Transverse colon (tissue), 4 donors: Measurements from ENCODE around the gene NUP98. TPM values are rescaled to one million over a fixed set of nuclear protein-coding genes. Genes with fewer than 3 reads are reported as not detected.
"Not testable (repeated sequence)": the region's sequence is repeated elsewhere in the genome, so short reads cannot be mapped to it uniquely, and the experiment has no call there.

ENCODE experiments used
- DNase-seq: peaks from one replicate; pipeline ENCODE4 v3.0.0-alpha.2; 2019
- H3K27ac ChIP-seq, 4 donors: fragments of 200-600 bp; sonication (generic); 2 replicates each; pipeline ENCODE4 v1.5.1; 2016 to 2018; ENCODE audit warnings: inconsistent platforms in 4 of 4
- H3K27me3 ChIP-seq: fragments of 200-600 bp; sonication (generic); 2 replicates; pipeline ENCODE4 v1.5.1; 2017; ENCODE audit warnings: inconsistent platforms
- H3K36me3 ChIP-seq, 4 donors: fragments of 200-600 bp; sonication (generic); 2 replicates each; pipeline ENCODE4 v1.5.1; 2017 to 2019; ENCODE audit warnings: inconsistent platforms in 4 of 4
- H3K4me1 ChIP-seq, 4 donors: fragments of 200-600 bp; sonication (generic); 2 replicates each; pipeline ENCODE4 v1.5.1; 2017 to 2020; ENCODE audit warnings: inconsistent platforms in 4 of 4
- H3K4me3 ChIP-seq, 4 donors: fragments of 200-600 bp; sonication (generic); 1 replicate in 1 of 4; 2 replicates in 3 of 4; pipeline versions ENCODE4 v1.5.1 to v1.6.1; 2017 to 2019; ENCODE audit warnings: inconsistent platforms in 4 of 4
- H3K9me3 ChIP-seq, 2 donors: fragments of 200-600 bp; sonication (generic); 2 replicates each; pipeline ENCODE4 v1.5.1; 2017 to 2019; ENCODE audit warnings: inconsistent platforms in 2 of 2
- CTCF ChIP-seq, 5 experiments: fragments of 200-600 bp in 3 of 5; fragments of 450-650 bp in 2 of 5; sonication (generic) in 3 of 5; IDR thresholded peaks; 1 replicate in 2 of 5; 2 replicates in 3 of 5; pipeline ENCODE4 v1.5.1; 2016 to 2017; ENCODE audit warnings: antibody characterized with exemption in 5 of 5, inconsistent platforms in 3 of 5, mild to moderate bottlenecking in 2 of 5, moderate library complexity in 1 of 5
- EP300 ChIP-seq: sonication (generic); formaldehyde crosslinking; IDR thresholded peaks from one replicate; pipeline ENCODE4 v1.6.1; 2017; ENCODE audit warnings: antibody characterized with exemption, low read depth
- POLR2A ChIP-seq: fragments of 450-650 bp; IDR thresholded peaks from one replicate; pipeline ENCODE4 v1.6.1; 2016; ENCODE audit warnings: antibody characterized with exemption, mild to moderate bottlenecking, moderate library complexity
- POLR2AphosphoS5 ChIP-seq, 3 donors: sonication (generic); formaldehyde crosslinking; IDR thresholded peaks; one replicate each; pipeline ENCODE4 v1.6.1; 2016; ENCODE audit warnings: antibody characterized with exemption in 3 of 3
- whole genome bisulfite sequencing, 2 donors: methylation state at CpG; one replicate each; pipeline ENCODE4 v1.1.5; 2018; ENCODE audit warnings: low coverage in 1 of 2; 5-methylcytosine and 5-hydroxymethylcytosine counted together
- in situ Hi-C, 4 donors: fragments of 200-750 bp; cut with MboI; loops; one replicate each; pipeline versions ENCODE4 v1.15.0 to v1.15.1; 2017; ENCODE audit warnings: low sequenced_read_pairs in 3 of 4, low pct_ligation_motif_present in 1 of 4, low pct_unique_long_range_greater_than_20kb in 1 of 4
- intact Hi-C: fragments of 100-400 bp; cut with DNase I; formaldehyde crosslinking; loops from one replicate; pipeline ENCODE4 v1.15.1; 2023; ENCODE audit warnings: low total_unique reads
- total RNA-seq, 4 donors: library from RNA; depleted of rRNA; stranded (reverse); fragments of >200 nt; gene quantifications; one replicate each; pipeline ENCODE4 v1.1.0, GENCODE V29; 2016

Gene NUP98
- total RNA-seq, 4 donors from 2014 or later: 37.0 to 103 (median 72.4) TPM

- no peaks in the 10 kb centered on the region for H3K9me3 ChIP-seq
These were observed 21.5 kb downstream of the NUP98 start for GRCh38 chr11:3775736-3776406.

GRCh38 chr11:3773180-3773579 is 24.2 kb downstream of the NUP98 start:
- DNase-seq: no peak
- in situ Hi-C loops (no loop called here), intact Hi-C loops (no loop called here)
- TF ChIP-seq POLR2A: no peak
- TF ChIP-seq POLR2AphosphoS5 (IDR thresholded peaks at IDR 0.05): no peak
- no peak for TF ChIP-seq EP300
- TF ChIP-seq CTCF (IDR thresholded peaks at IDR 0.05): no peak
- Histone ChIP-seq H3K27ac (no peak overlapping the region), H3K27me3 (no peaks in the 10 kb centered on the region), H3K4me1 (no peaks in the 10 kb centered on the region), H3K4me3 (no peak overlapping the region), H3K36me3 (peaks cover 0 to 79% (median 38%) of the 10 kb centered on the region in 4 donors), H3K9me3 (no peaks in the 10 kb centered on the region)
- WGBS, 2 donors: 89 to 91% methylated on average over 3 to 4 of the region's 4 CpGs

More at GRCh38 chr11:3775736-3776406, 21.5 kb downstream of the NUP98 start:
- in situ Hi-C loops: no loop called here
- Histone ChIP-seq H3K27me3 (no peaks in the 10 kb centered on the region), H3K27ac (no peak overlapping the region), H3K4me1 (no peaks in the 10 kb centered on the region), H3K4me3 (no peak overlapping the region), H3K36me3 (peaks cover 0 to 79% (median 37%) of the 10 kb centered on the region in 4 donors)
- intact Hi-C loops: no loop called here
- WGBS, 2 donors: 73 to 77% methylated on average over 7 of the region's 7 CpGs
- TF ChIP-seq CTCF (IDR thresholded peaks at IDR 0.05): no peak
- no peak for TF ChIP-seq POLR2AphosphoS5 (IDR thresholded peaks at IDR 0.05)
- TF ChIP-seq EP300: no peak
- TF ChIP-seq POLR2A: no peak
- DNase-seq: no peak

- Histone ChIP-seq H3K9me3 (no peaks in the 10 kb centered on the region), H3K4me3 (no peak overlapping the region), H3K4me1 (no peaks in the 10 kb centered on the region), H3K36me3 (peaks cover 0 to 87% (median 45%) of the 10 kb centered on the region in 4 donors), H3K27me3 (no peaks in the 10 kb centered on the region), H3K27ac (no peak overlapping the region)
- DNase-seq: no peak
- TF ChIP-seq POLR2AphosphoS5 (IDR thresholded peaks at IDR 0.05) (no peak), CTCF (IDR thresholded peaks at IDR 0.05) (no peak), EP300 (no peak), POLR2A (no peak)
- in situ Hi-C loops (no loop called here), intact Hi-C loops (no loop called here)
- WGBS, 2 donors: 78 to 100% methylated on average over 3 of the region's 3 CpGs
These were observed 29.8 kb downstream of the NUP98 start for GRCh38 chr11:3767536-3767935.

- H3K9me3 ChIP-seq, in situ Hi-C loops, H3K27ac ChIP-seq, H3K4me3 ChIP-seq, H3K4me1 ChIP-seq, H3K27me3 ChIP-seq, intact Hi-C loops, DNase-seq: not testable (repeated sequence)
- 87% methylated on average over 5 to 9 of the region's 9 CpGs for WGBS, 2 donors
- peaks cover 0 to 90% (median 47%) of the 10 kb centered on the region in 4 donors for H3K36me3 ChIP-seq
These were observed 30.5 kb downstream of the NUP98 start for GRCh38 chr11:3766836-3767235.

- no peak for DNase-seq
- Histone ChIP-seq H3K27ac (no peak overlapping the region), H3K4me1 (no peaks in the 10 kb centered on the region), H3K4me3 (no peak overlapping the region), H3K36me3 (peaks cover 0 to 98% (median 48%) of the 10 kb centered on the region in 4 donors), H3K9me3 (no peaks in the 10 kb centered on the region), H3K27me3 (no peaks in the 10 kb centered on the region)
- in situ Hi-C loops (no loop called here), intact Hi-C loops (no loop called here)
- 93 to 100% methylated on average over 3 to 4 of the region's 4 CpGs for WGBS, 2 donors
- TF ChIP-seq EP300 (no peak), CTCF (IDR thresholded peaks at IDR 0.05) (no peak), POLR2AphosphoS5 (IDR thresholded peaks at IDR 0.05) (no peak), POLR2A (no peak)
These were observed 33.1 kb downstream of the NUP98 start for GRCh38 chr11:3764266-3764665.
